GM10847 (cell line): ENCODE measurements around the gene AANAT.

Source experiments
- POLR2A ChIP-seq: IDR thresholded peaks from 2 replicates; pipeline ENCODE4 v1.6.1; 2011; ENCODE audit not compliant: insufficient read length; ENCODE audit errors: extremely low read depth

Gene AANAT

GRCh38 chr17:76452127-76452659, 15.2 kb upstream of the AANAT start:
- no peak for TF ChIP-seq POLR2A

GRCh38 chr17:76452660-76453430, 14.6 kb upstream of the AANAT start, which contains the start of gene UBE2O:
Gene UBE2O, minus strand, starts transcription at chr17:76453152. Its CDS starts 11 bp downstream, at chr17:76453141.
- peak; percentile 72 for TF ChIP-seq POLR2A

GRCh38 chr17:76453431-76453743, 14.0 kb upstream of the AANAT start:
- TF ChIP-seq POLR2A = no peak

- no peak for TF ChIP-seq POLR2A
Observed at GRCh38 chr17:76458580-76459490, 8.6 kb upstream of the AANAT start.

- TF ChIP-seq POLR2A = no peak
Observed at GRCh38 chr17:76459674-76460073, 7.7 kb upstream of the AANAT start.

GRCh38 chr17:76461765-76462555, 5.4 kb upstream of the AANAT start:
- no peak for TF ChIP-seq POLR2A

- no peak for TF ChIP-seq POLR2A
Observed at GRCh38 chr17:76462556-76463290, 4.7 kb upstream of the AANAT start.

GRCh38 chr17:76466775-76467130, 650 bp upstream of the AANAT start:
- no peak for TF ChIP-seq POLR2A

- TF ChIP-seq POLR2A = no peak
Observed at GRCh38 chr17:76467809-76468633, 618 bp downstream of the AANAT start.

GRCh38 chr17:76468634-76469010, 1.2 kb downstream of the AANAT start:
- no peak for TF ChIP-seq POLR2A

GRCh38 chr17:76469076-76469990, 1.9 kb downstream of the AANAT start:
- no peak for TF ChIP-seq POLR2A

GRCh38 chr17:76469991-76470739, 2.8 kb downstream of the AANAT start:
- TF ChIP-seq POLR2A = no peak
